Glutamatergic neuron (in vitro differentiated cells): ENCODE data around the gene SHISAL2A. TPM values are rescaled to one million over a fixed set of nuclear protein-coding genes. Genes with fewer than 3 reads are reported as not detected.

Experiments
- DNase-seq: peaks from one replicate; pipeline ENCODE4 v3.0.0; 2022
- H3K27ac Mint-ChIP-seq: one replicate; pipeline ENCODE4 v1.8.0; 2020; ENCODE audit warnings: mild to moderate bottlenecking, mixed read lengths, inconsistent platforms; ENCODE audit not compliant: unreplicated experiment
- H3K27me3 Mint-ChIP-seq: one replicate; pipeline ENCODE4 v1.8.0; 2020; ENCODE audit warnings: mild to moderate bottlenecking, moderate library complexity, mixed read lengths, inconsistent platforms; ENCODE audit not compliant: unreplicated experiment
- H3K36me3 Mint-ChIP-seq: one replicate; pipeline ENCODE4 v1.8.0; 2020; ENCODE audit warnings: mild to moderate bottlenecking, mixed read lengths, inconsistent platforms; ENCODE audit not compliant: unreplicated experiment
- H3K4me1 Mint-ChIP-seq: one replicate; pipeline ENCODE4 v1.8.0; 2020; ENCODE audit warnings: mild to moderate bottlenecking, low read depth, mixed read lengths, inconsistent platforms; ENCODE audit not compliant: unreplicated experiment
- H3K4me3 Mint-ChIP-seq: one replicate; pipeline ENCODE4 v1.8.0; 2020; ENCODE audit warnings: mild to moderate bottlenecking, mixed read lengths, inconsistent platforms; ENCODE audit not compliant: unreplicated experiment
- H3K9me3 Mint-ChIP-seq: one replicate; pipeline ENCODE4 v1.8.0; 2020; ENCODE audit warnings: mild to moderate bottlenecking, moderate library complexity, mixed read lengths, inconsistent platforms; ENCODE audit not compliant: unreplicated experiment
- CTCF ChIP-seq: fragments of 200-600 bp; sonication (generic); IDR thresholded peaks from one replicate; pipeline ENCODE4 v1.5.0; 2021; ENCODE audit not compliant: partially characterized antibody, unreplicated experiment
- total RNA-seq: library from RNA; stranded (reverse); fragmentation: NEBNext Ultra II Directional; extraction: Animal tissue kit (Norgen Biotek cat#: 25700); gene quantifications from one replicate; pipeline ENCODE4 v1.2.1, GENCODE V29; 2021; ENCODE audit not compliant: unreplicated experiment

The SHISAL2A gene
- total RNA-seq, 1 donor from 2014 or later = not detected

DNA sequence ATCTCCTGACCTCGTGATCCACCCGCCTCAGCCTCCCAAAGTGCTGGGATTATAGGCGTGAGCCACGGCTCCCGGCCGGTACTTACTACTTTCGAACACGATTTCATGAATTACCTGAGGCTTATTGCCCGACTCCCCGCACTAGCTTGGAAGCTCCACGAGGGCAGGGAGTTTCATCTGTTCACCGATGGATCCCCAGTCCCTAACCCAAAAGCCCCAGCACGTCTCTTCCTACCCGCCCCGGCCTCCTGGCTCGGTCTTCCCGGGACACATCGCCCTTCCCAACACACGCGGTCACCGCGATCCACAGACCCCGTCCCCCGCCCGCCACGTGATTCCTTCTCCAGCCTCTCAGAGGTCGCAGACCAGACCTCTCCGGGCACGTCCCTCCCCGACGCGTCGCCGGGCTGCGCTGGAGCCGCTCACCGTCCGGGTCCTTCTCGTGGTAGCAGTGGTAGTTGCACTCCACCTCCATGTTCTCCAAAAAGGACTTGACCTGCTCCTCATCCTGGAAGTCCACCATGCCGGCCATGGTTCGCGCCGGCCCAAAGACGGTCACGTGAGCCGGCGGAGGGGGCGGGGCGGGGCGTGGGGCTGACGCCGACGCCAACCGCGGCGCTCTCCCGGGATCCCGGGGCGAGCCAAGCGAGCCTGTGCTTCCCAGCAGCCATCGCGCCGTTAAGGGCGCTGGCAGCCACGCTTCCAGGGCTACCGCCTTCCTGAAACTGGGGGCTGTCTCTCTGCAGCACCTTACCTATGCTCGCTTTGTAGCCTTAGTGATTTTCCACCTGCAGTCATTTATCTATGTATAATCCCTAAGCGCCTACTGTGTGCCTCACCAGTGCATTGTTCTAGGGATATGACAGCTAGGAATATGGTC is 65.1 kb downstream of the SHISAL2A start, which contains the start of gene COA7:
Gene COA7 (minus strand): TSS at position 553 of the 880 bp plus-strand sequence. CDS start 21 bp downstream, at position 532.
- Mint-ChIP-seq H3K4me3 (peak within 1 kb of the TSS; percentile 94), H3K36me3 (no peaks in the 10 kb centered on the region), H3K27me3 (peaks cover 6% of the 10 kb centered on the region), H3K9me3 (peaks cover 6% of the 10 kb centered on the region), H3K4me1 (peaks cover 10% of the 10 kb centered on the region), H3K27ac (peak within 1 kb of the TSS; percentile 92)
- DNase-seq = peak; percentile 91
- no peak for TF ChIP-seq CTCF

GRCh38 chr1:52702886-52703787 is 70.2 kb downstream of the SHISAL2A start:
- peaks cover 12% of the 10 kb centered on the region for H3K4me1 Mint-ChIP-seq
- H3K9me3 Mint-ChIP-seq = peaks cover 7% of the 10 kb centered on the region
- TF ChIP-seq CTCF = no peak
- H3K27ac Mint-ChIP-seq = peak overlapping the region; percentile 99
- H3K27me3 Mint-ChIP-seq = peaks cover 8% of the 10 kb centered on the region
- H3K36me3 Mint-ChIP-seq = no peaks in the 10 kb centered on the region
- peak overlapping the region; percentile 95 for H3K4me3 Mint-ChIP-seq
- peak; percentile 87 for DNase-seq

DNA sequence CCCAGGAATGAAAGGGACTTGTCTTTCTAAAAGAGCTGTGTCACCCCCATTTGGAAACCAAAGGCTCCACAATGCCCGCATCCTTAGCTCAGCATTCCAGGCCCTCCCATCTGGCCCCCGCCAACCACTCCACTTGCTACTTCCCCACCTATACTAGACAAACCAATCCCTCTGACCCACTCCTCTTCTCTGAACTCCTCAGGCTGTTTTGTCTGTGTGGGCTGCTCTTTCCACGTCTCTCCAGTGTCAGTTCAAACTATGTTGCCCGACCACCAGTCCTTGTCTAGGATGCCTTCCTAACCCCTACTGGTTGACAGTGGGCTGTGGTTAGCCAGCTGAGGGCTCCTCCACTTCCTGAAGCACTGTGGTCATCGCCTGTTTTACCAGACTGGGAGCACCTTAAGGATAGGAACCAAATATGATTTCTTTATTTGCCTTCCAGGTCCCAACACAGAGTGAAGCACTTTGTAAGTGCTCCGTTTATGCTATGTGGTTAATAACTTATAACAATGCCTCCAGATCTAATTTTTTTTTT is 73.2 kb downstream of the SHISAL2A start:
- no peak for TF ChIP-seq CTCF
- Mint-ChIP-seq H3K4me3 (no peak overlapping the region), H3K27me3 (peaks cover 4% of the 10 kb centered on the region), H3K4me1 (peaks cover 12% of the 10 kb centered on the region), H3K9me3 (peaks cover 6% of the 10 kb centered on the region), H3K36me3 (no peaks in the 10 kb centered on the region), H3K27ac (no peak overlapping the region)
- no peak for DNase-seq

Other genes with a start within 250 kb of the SHISAL2A start
- gene ORC1, start 228.7 kb upstream of the SHISAL2A start, total RNA-seq = 3.4 TPM
- gene PRPF38A, start 228.6 kb upstream of the SHISAL2A start, total RNA-seq = 41.6 TPM
- 70.8 TPM for gene TUT4, start 80.1 kb upstream of the SHISAL2A start, total RNA-seq
- gene GPX7, start 30.8 kb upstream of the SHISAL2A start, total RNA-seq = 3.5 TPM
- 24.6 TPM for gene COA7, start 65.2 kb downstream of the SHISAL2A start, total RNA-seq
- 47.2 TPM for gene ZYG11B, start 93.3 kb downstream of the SHISAL2A start, total RNA-seq
- 0.59 TPM for gene ZYG11A, start 209.6 kb downstream of the SHISAL2A start, total RNA-seq